GM12878 (cell line): ENCODE measurements around the gene CAPN9. TPM values are rescaled to one million over a fixed set of nuclear protein-coding genes. Genes with fewer than 3 reads are reported as not detected.

Experiments used
- ATAC-seq: fragments of 200-7000 bp; cut with Tn5 transposase; 3 replicates; pipeline ENCODE4 v1.9.1; 2020; ENCODE audit warnings: mild to moderate bottlenecking, moderate library complexity
- BruUV-seq: library from RNA; stranded (reverse); fragments of 400-500 nt; replicated peaks from 2 replicates; lab custom pipeline; 2021; lab: Mats Ljungman, UMichigan
- CTCF ChIA-PET: fragments of 300-600 bp; sonication (Branson Sonifier 250); formaldehyde crosslinking; extraction: SDS; loops from one replicate; lab custom pipeline; 2021; ENCODE audit warnings: inconsistent platforms; lab: Yijun Ruan, JAX
- POLR2A ChIA-PET: fragments of 350-600 bp; formaldehyde crosslinking; extraction: SDS; loops from one replicate; lab custom pipeline; 2021; ENCODE audit warnings: inconsistent platforms; lab: Charles Lee
- RAD21 ChIA-PET: fragments of 300-600 bp; sonication (Branson Sonifier 250); formaldehyde crosslinking; loops from one replicate; lab custom pipeline; 2023; ENCODE audit warnings: antibody characterized with exemption; ENCODE audit not compliant: unreplicated experiment; lab: Charles Lee
- SMC1A ChIA-PET: fragments of 300-600 bp; sonication (Branson Sonifier 250); formaldehyde crosslinking; loops from one replicate; lab custom pipeline; 2023; ENCODE audit not compliant: unreplicated experiment, uncharacterized antibody; lab: Charles Lee
- DNase-seq: peaks from one replicate; pipeline ENCODE4 v3.0.0-alpha.2; 2011; ENCODE audit warnings: low read depth, low spot score
- FAIRE-seq: peaks from 3 replicates; lab custom pipeline; 2011; peaks lifted over from hg19 to GRCh38; lab: Jason Lieb, UNC
- H2AFZ ChIP-seq: 2 replicates; pipeline ENCODE4 v1.6.0; 2011; ENCODE audit warnings: low read depth, low read length, control low read depth; ENCODE audit not compliant: control insufficient read depth
- H3K27ac ChIP-seq: 2 replicates; pipeline ENCODE4 v1.5.1; 2011; ENCODE audit warnings: control low read depth; ENCODE audit not compliant: control insufficient read depth, insufficient read depth
- H3K27me3 ChIP-seq, 2 experiments: replicated peaks in 1 of 2; 2 replicates each; pipeline versions ENCODE4 v1.6.0 to v1.6.1; 2011; ENCODE audit warnings: low read length in 1 of 2; ENCODE audit not compliant: control insufficient read depth in 2 of 2, insufficient read depth in 2 of 2
- H3K36me3 ChIP-seq, 2 experiments: 2 replicates each; pipeline ENCODE4 v1.5.1; 2011; ENCODE audit warnings: low read length in 1 of 2; ENCODE audit not compliant: control insufficient read depth in 2 of 2, insufficient read depth in 2 of 2
- H3K4me1 ChIP-seq: 2 replicates; pipeline ENCODE4 v1.6.1; 2011; ENCODE audit warnings: mild to moderate bottlenecking, low read length, moderate library complexity, mixed read lengths; ENCODE audit not compliant: control insufficient read depth, insufficient read depth
- H3K4me2 ChIP-seq: 2 replicates; pipeline ENCODE4 v1.6.0; 2011; ENCODE audit warnings: control low read depth; ENCODE audit not compliant: control insufficient read depth, insufficient read depth
- H3K4me3 ChIP-seq: fragments of 200-600 bp; sonication (generic); 2 replicates; pipeline ENCODE4 v1.5.1; 2016
- H3K79me2 ChIP-seq: 2 replicates; pipeline ENCODE4 v1.6.0; 2011; ENCODE audit warnings: low read length; ENCODE audit not compliant: control insufficient read depth, insufficient read depth
- H3K9ac ChIP-seq: 2 replicates; pipeline ENCODE4 v1.8.0; 2011; ENCODE audit warnings: low read length, control low read depth, mixed read lengths; ENCODE audit not compliant: control insufficient read depth, insufficient read depth
- H3K9me3 ChIP-seq: replicated peaks from 3 replicates; pipeline ENCODE4 v1.5.1; 2011; ENCODE audit warnings: mild to moderate bottlenecking, low read length; ENCODE audit not compliant: control insufficient read depth, insufficient read depth
- H4K20me1 ChIP-seq: 2 replicates; pipeline ENCODE4 v1.6.0; 2011; ENCODE audit not compliant: control insufficient read depth, insufficient read depth
- CREM ChIP-seq: IDR thresholded peaks from 2 replicates; pipeline ENCODE4 v1.6.1; 2014; ENCODE audit warnings: antibody characterized with exemption, low read depth
- ETV6 ChIP-seq, 2 experiments: fragments of 450-650 bp in 1 of 2; IDR thresholded peaks in 1 of 2; conservative IDR thresholded peaks in 1 of 2; 2 replicates each; pipeline ENCODE4 v1.6.1; 2014; ENCODE audit warnings: antibody characterized with exemption in 1 of 2, borderline replicate concordance in 1 of 2, low read depth in 1 of 2, mild to moderate bottlenecking in 1 of 2, moderate library complexity in 1 of 2
- HDAC6 ChIP-seq: fragments of 200-600 bp; sonication (generic); IDR thresholded peaks from one replicate; pipeline ENCODE4 v1.8.0; 2017; ENCODE audit warnings: antibody characterized with exemption; ENCODE audit not compliant: unreplicated experiment
- KAT2A ChIP-seq: conservative IDR thresholded peaks from 2 replicates; pipeline ENCODE4 v1.6.1; 2011; ENCODE audit warnings: low read depth, low read length; ENCODE audit not compliant: control insufficient read depth
- RCOR1 ChIP-seq: conservative IDR thresholded peaks from 2 replicates; pipeline ENCODE4 v1.6.1; 2012; ENCODE audit warnings: low read depth, low read length, improper control_type of control experiment
- RUNX3 ChIP-seq: IDR thresholded peaks from 2 replicates; pipeline ENCODE4 v1.6.1; 2012; ENCODE audit warnings: low read length, inconsistent platforms
- WRNIP1 ChIP-seq: IDR thresholded peaks from 2 replicates; pipeline ENCODE4 v1.6.1; 2011; ENCODE audit warnings: low read depth, low read length, improper control_type of control experiment, borderline replicate concordance
- WGBS: methylation state at CpG from one replicate; pipeline ENCODE4 v1.1.6; 2016; ENCODE audit warnings: low lambda C conversion rate; ENCODE audit not compliant: insufficient replicate concordance, insufficient coverage; ENCODE audit errors: missing lambda C conversion rate; 5-methylcytosine and 5-hydroxymethylcytosine counted together
- in situ Hi-C: fragments of 300-500 bp; cut with MboI; formaldehyde crosslinking; loops from 9 replicates; pipeline ENCODE4 v1.14.3; 2018; ENCODE audit warnings: mixed read lengths
- intact Hi-C: fragments of 100-400 bp; cut with micrococcal nuclease; formaldehyde crosslinking; loops from one replicate; pipeline ENCODE4 v1.14.2; 2022; ENCODE audit not compliant: unreplicated experiment
- polyA plus RNA-seq, 11 experiments: library from polyadenylated mRNA; depleted of rRNA in 4 of 11; unstranded in 6 of 11; stranded (reverse) in 5 of 11; fragments of >200 nt; fragmentation: Nextera tagmentation in 4 of 11; fragmentation: Illumina TruSeq in 1 of 11; extraction: Ambion mirVana in 4 of 11; extraction: Trizol in 1 of 11; gene quantifications; 1 replicate in 1 of 11; 2 replicates in 10 of 11; pipeline versions ENCODE4 v1.2.1 to v1.2.3, GENCODE V29; 2011 to 2016; ENCODE audit warnings: inconsistent platforms in 2 of 11, missing spikeins in 2 of 11, low read depth in 1 of 11
- total RNA-seq, 4 experiments: library from RNA; depleted of rRNA in 3 of 4; stranded (reverse); fragments of >200 nt in 3 of 4; fragmentation: Illumina TruSeq in 1 of 4; extraction: Trizol in 1 of 4; gene quantifications; 2 replicates each; pipeline versions ENCODE4 v1.2.1 to v1.2.3, GENCODE V29; 2013 to 2021
- TF ChIP-seq, protein P1 (sequence below): IDR thresholded peaks from 2 replicates; pipeline ENCODE4 v1.6.1; 2012; ENCODE audit warnings: low read length, inconsistent platforms

CAPN9 gene
- total and polyA plus RNA-seq, 10 of the 15 experiments (the other 5 are each of a cell fraction or from before 2014, with no cell fraction given): not detected

- Histone ChIP-seq H3K4me1 (no peaks in the 10 kb centered on the region), H3K27ac (no peak overlapping the region), H3K9ac (no peak overlapping the region), H3K4me2 (no peak overlapping the region), H3K27me3 (no peaks in the 10 kb centered on the region; a peak in 2 of 4 replicates), H2AFZ (peak overlapping the region; percentile 12; the same call in 1 of the 2 replicates), H3K79me2 (no peaks in the 10 kb centered on the region), H4K20me1 (no peaks in the 10 kb centered on the region), H3K36me3 (no peaks in the 10 kb centered on the region), H3K4me3 (no peak overlapping the region), H3K9me3 (no peaks in the 10 kb centered on the region)
- BruUV-seq: no TSS peak
- WGBS: 30% methylated on average over 18 of the region's 24 CpGs
- ChIA-PET CTCF (no interaction called here), SMC1A (no interaction called here), POLR2A (no interaction called here), RAD21 (no interaction called here)
- TF ChIP-seq WRNIP1: no peak
- no peak for TF ChIP-seq CREM
- TF ChIP-seq KAT2A: no peak
- no peak for TF ChIP-seq RCOR1
- FAIRE-seq: no peak
- peak; percentile 71 for ATAC-seq
- in situ Hi-C loops (no loop called here), intact Hi-C loops (no loop called here)
- no peak for DNase-seq
Measured at GRCh38 chr1:230753586-230754251, 6.5 kb downstream of the CAPN9 start.

- H4K20me1 ChIP-seq: no peaks in the 10 kb centered on the region
- POLR2A ChIA-PET: no interaction called here
- RAD21 ChIA-PET: no interaction called here
- H3K4me1 ChIP-seq: no peaks in the 10 kb centered on the region
- H3K27me3 ChIP-seq: no peaks in the 10 kb centered on the region; a peak in 2 of 4 replicates
- no peaks in the 10 kb centered on the region for H3K79me2 ChIP-seq
- no peaks in the 10 kb centered on the region for H3K36me3 ChIP-seq
- TF ChIP-seq ETV6 (conservative IDR thresholded peaks at IDR 0.05 in 1 of 2, IDR thresholded peaks at IDR 0.05 in 1 of 2; ENCODE audit: borderline replicate concordance in 1 of 2, low read depth in 1 of 2) (no peak), HDAC6 (no peak), RUNX3 (no peak)
- TF ChIP-seq, protein P1, sequence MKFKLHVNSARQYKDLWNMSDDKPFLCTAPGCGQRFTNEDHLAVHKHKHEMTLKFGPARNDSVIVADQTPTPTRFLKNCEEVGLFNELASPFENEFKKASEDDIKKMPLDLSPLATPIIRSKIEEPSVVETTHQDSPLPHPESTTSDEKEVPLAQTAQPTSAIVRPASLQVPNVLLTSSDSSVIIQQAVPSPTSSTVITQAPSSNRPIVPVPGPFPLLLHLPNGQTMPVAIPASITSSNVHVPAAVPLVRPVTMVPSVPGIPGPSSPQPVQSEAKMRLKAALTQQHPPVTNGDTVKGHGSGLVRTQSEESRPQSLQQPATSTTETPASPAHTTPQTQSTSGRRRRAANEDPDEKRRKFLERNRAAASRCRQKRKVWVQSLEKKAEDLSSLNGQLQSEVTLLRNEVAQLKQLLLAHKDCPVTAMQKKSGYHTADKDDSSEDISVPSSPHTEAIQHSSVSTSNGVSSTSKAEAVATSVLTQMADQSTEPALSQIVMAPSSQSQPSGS: no peak
- BruUV-seq: no TSS peak
- FAIRE-seq (no peak), ATAC-seq (no peak), DNase-seq (no peak)
- in situ Hi-C loops (no loop called here), intact Hi-C loops (no loop called here)
- 47% methylated on average over 3 of the region's 3 CpGs for WGBS
- CTCF ChIA-PET: no interaction called here
- H3K9me3 ChIP-seq: no peaks in the 10 kb centered on the region
- H3K4me2 ChIP-seq: no peak overlapping the region
- no peak overlapping the region for H3K27ac ChIP-seq
- SMC1A ChIA-PET: no interaction called here
- no peak overlapping the region for H2AFZ ChIP-seq
- H3K4me3 ChIP-seq: no peak overlapping the region
- H3K9ac ChIP-seq: no peak overlapping the region
Measured at GRCh38 chr1:230754796-230755195, 7.6 kb downstream of the CAPN9 start.
